ENCODE measurements around the gene OOSP1. TPM values are rescaled to one million over a fixed set of nuclear protein-coding genes. Genes with fewer than 3 reads are reported as not detected.
"Not testable (repeated sequence)": the region's sequence is repeated elsewhere in the genome, so short reads cannot be mapped to it uniquely, and the experiment has no call there.

Gene OOSP1
- total RNA-seq, 4 donors from 2014 or later: not detected

- intact Hi-C loops (cut with DNase I; ENCODE audit: low total_unique reads): no loop called here
- WGBS, 2 donors: 38 to 43% methylated on average over 6 of the region's 6 CpGs
- TF ChIP-seq CTCF (IDR thresholded peaks at IDR 0.05): no peak
- no peak for TF ChIP-seq POLR2A (IDR thresholded peaks at IDR 0.05)
- no peak overlapping the region for H3K4me3 ChIP-seq (ENCODE audit: low read depth, poor library complexity, severe bottlenecking)
- DNase-seq (ENCODE audit: low spot score in 2 of 2): no peak
Measured at GRCh38 chr11:59900366-59901126, 37.7 kb upstream of the OOSP1 start.

GRCh38 chr11:59901306-59901705 lies 36.9 kb upstream of the OOSP1 start:
- peak in 1 of 2 donors; percentile 20 for DNase-seq (ENCODE audit: low spot score in 2 of 2)
- TF ChIP-seq CTCF (IDR thresholded peaks at IDR 0.05) (no peak), POLR2A (IDR thresholded peaks at IDR 0.05) (no peak)
- intact Hi-C loops (cut with DNase I; ENCODE audit: low total_unique reads): no loop called here
- no peak overlapping the region for H3K4me3 ChIP-seq (ENCODE audit: low read depth, poor library complexity, severe bottlenecking)
- 10 to 15% methylated on average over 1 of the region's 1 CpG for WGBS, 2 donors

- DNase-seq (ENCODE audit: low spot score in 2 of 2); H3K4me3 ChIP-seq (ENCODE audit: low read depth, poor library complexity, severe bottlenecking); intact Hi-C loops (cut with DNase I; ENCODE audit: low total_unique reads): not testable (repeated sequence)
- 84 to 91% methylated on average over 2 of the region's 2 CpGs for WGBS, 2 donors
Measured at GRCh38 chr11:59903569-59903968, 34.7 kb upstream of the OOSP1 start.

GRCh38 chr11:59918480-59918879 lies 19.8 kb upstream of the OOSP1 start:
- TF ChIP-seq POLR2A (IDR thresholded peaks at IDR 0.05) (no peak), CTCF (IDR thresholded peaks at IDR 0.05) (no peak)
- intact Hi-C loops (cut with DNase I; ENCODE audit: low total_unique reads): no loop called here
- H3K4me3 ChIP-seq (ENCODE audit: low read depth, poor library complexity, severe bottlenecking): no peak overlapping the region
- 81% methylated on average over 2 of the region's 2 CpGs for WGBS, 2 donors
- no peak for DNase-seq (ENCODE audit: low spot score in 2 of 2)

GRCh38 chr11:59918987-59919589 lies 19.1 kb upstream of the OOSP1 start:
- no peak for DNase-seq (ENCODE audit: low spot score in 2 of 2)
- TF ChIP-seq POLR2A (IDR thresholded peaks at IDR 0.05) (no peak), CTCF (IDR thresholded peaks at IDR 0.05) (no peak)
- intact Hi-C loops (cut with DNase I; ENCODE audit: low total_unique reads): no loop called here
- H3K4me3 ChIP-seq (ENCODE audit: low read depth, poor library complexity, severe bottlenecking): no peak overlapping the region
- WGBS, 2 donors: 30 to 38% methylated on average over 3 of the region's 3 CpGs

- intact Hi-C loops (cut with DNase I; ENCODE audit: low total_unique reads): no loop called here
- H3K4me3 ChIP-seq (ENCODE audit: low read depth, poor library complexity, severe bottlenecking): no peak overlapping the region
- TF ChIP-seq CTCF (IDR thresholded peaks at IDR 0.05) (no peak), POLR2A (IDR thresholded peaks at IDR 0.05) (no peak)
- no peak for DNase-seq (ENCODE audit: low spot score in 2 of 2)
- WGBS, 2 donors: 93 to 95% methylated on average over 6 of the region's 6 CpGs
Measured at GRCh38 chr11:59923813-59924212, 14.4 kb upstream of the OOSP1 start.
